Right lobe of liver (tissue), 4 donors: ENCODE data around the gene TRMT61B.

Experiments
- POLR2A ChIP-seq: fragments of 450-650 bp; IDR thresholded peaks from one replicate; pipeline ENCODE4 v1.6.1; 2017; ENCODE audit warnings: antibody characterized with exemption, mild to moderate bottlenecking
- TF ChIP-seq, protein P1 (sequence below), 4 donors: fragments of 200-600 bp in 3 of 4; fragments of 450-650 bp in 1 of 4; IDR thresholded peaks; one replicate each; pipeline versions ENCODE4 v1.5.1 to v1.8.0; 2016 to 2022; ENCODE audit warnings: antibody characterized with exemption in 4 of 4, mild to moderate bottlenecking in 2 of 4
- donor health status: DM: no; HTN: no; CAD: no.
- donor health status: DM: no; HTN: no; CAD: no.
- donor health status: DM: no; HTN: yes; CAD: no.

GRCh38 chr2:28822036-28822435, 48.1 kb downstream of the TRMT61B start:
- TF ChIP-seq, protein P1, sequence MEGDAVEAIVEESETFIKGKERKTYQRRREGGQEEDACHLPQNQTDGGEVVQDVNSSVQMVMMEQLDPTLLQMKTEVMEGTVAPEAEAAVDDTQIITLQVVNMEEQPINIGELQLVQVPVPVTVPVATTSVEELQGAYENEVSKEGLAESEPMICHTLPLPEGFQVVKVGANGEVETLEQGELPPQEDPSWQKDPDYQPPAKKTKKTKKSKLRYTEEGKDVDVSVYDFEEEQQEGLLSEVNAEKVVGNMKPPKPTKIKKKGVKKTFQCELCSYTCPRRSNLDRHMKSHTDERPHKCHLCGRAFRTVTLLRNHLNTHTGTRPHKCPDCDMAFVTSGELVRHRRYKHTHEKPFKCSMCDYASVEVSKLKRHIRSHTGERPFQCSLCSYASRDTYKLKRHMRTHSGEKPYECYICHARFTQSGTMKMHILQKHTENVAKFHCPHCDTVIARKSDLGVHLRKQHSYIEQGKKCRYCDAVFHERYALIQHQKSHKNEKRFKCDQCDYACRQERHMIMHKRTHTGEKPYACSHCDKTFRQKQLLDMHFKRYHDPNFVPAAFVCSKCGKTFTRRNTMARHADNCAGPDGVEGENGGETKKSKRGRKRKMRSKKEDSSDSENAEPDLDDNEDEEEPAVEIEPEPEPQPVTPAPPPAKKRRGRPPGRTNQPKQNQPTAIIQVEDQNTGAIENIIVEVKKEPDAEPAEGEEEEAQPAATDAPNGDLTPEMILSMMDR (IDR thresholded peaks at IDR 0.05): no peak
- TF ChIP-seq POLR2A: no peak
